ENCODE measurements around the gene DLL1. TPM values are rescaled to one million over a fixed set of nuclear protein-coding genes. Genes with fewer than 3 reads are reported as not detected.

DLL1 gene
- total and polyA plus RNA-seq, 9 of the 15 experiments (the other 6 are each of a cell fraction or from before 2014, with no cell fraction given), result not detected

DNA sequence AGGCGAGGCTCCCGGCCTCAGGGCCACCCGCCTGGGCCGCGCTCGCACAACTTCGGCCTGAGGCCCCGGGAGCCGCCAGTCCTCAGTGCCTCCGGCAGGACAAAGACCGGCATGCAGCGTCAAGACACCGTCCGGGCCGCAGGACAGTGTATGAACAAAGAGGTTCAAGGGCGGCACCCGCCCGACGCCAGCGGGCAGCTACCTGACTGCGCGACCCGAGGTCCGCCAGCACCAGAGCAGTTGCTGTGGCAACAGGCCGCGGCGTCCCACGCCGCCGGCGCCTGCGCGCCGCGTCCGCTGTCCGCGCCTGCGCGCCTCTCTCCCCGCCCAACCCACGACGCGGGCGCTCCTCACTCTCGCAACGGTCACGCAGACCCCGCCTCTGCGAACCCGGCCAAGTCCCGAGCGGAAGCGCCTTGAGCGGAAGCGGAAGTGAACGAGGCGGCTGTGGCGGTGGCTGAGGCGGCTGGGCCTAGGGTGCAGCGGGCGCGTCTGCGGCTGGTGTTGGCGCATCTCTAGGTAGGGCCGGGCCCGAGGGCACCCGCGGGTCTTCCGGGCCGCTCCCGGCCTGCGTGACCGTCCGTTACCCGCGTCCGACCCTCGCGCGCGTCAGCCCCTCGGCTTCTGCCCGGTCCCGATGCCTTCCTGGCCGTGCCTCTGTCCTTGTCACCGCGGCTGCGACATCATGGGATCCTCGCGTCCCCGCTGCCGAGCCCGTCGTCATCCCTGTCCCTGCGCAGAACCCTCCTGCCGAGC lies 15.6 kb upstream of the DLL1 start, which contains the start of gene FAM120B (continued):
- peak; percentile 62 to 92; a peak in 3 of 4 replicates for TF ChIP-seq ETV6 (IDR thresholded peaks at IDR 0.05; ENCODE audit: borderline replicate concordance in 1 of 2, low read depth in 2 of 2, low read length in 1 of 2)
- TF ChIP-seq ETV6 (CRISPR knock-in tag; IDR thresholded peaks at IDR 0.05; ENCODE audit: borderline replicate concordance), result peak; percentile 80; the same call in 1 of the 2 replicates
- TF ChIP-seq ZNF668 (CRISPR knock-in tag; IDR thresholded peaks at IDR 0.05), result no peak
- peak; percentile 96 for TF ChIP-seq SPI1 (IDR thresholded peaks at IDR 0.05; ENCODE audit: borderline replicate concordance, low read depth, low read length)
- TF ChIP-seq, protein P1, sequence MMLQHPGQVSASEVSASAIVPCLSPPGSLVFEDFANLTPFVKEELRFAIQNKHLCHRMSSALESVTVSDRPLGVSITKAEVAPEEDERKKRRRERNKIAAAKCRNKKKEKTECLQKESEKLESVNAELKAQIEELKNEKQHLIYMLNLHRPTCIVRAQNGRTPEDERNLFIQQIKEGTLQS (IDR thresholded peaks at IDR 0.05), result no peak
- TF ChIP-seq, protein P1 (CRISPR knock-in tag; conservative IDR thresholded peaks at IDR 0.05), result no peak
- TF ChIP-seq FOXA1 (IDR thresholded peaks at IDR 0.05; ENCODE audit: borderline replicate concordance), result no peak
- TF ChIP-seq SRSF3 (IDR thresholded peaks at IDR 0.05; ENCODE audit: insufficient read depth, low read length), result no peak
- peak; percentile 99 for TF ChIP-seq PHF20 (IDR thresholded peaks at IDR 0.05; ENCODE audit: partially characterized antibody)
- no peak for TF ChIP-seq ILK (tag; IDR thresholded peaks at IDR 0.05; ENCODE audit: borderline replicate concordance, low read depth)
- TF ChIP-seq ZSCAN29 (IDR thresholded peaks at IDR 0.05), result no peak
- peak; percentile 14; the same call in 1 of the 2 replicates for TF ChIP-seq ZNF12 (CRISPR knock-in tag; IDR thresholded peaks at IDR 0.05)
- TF ChIP-seq ZNF274 (IDR thresholded peaks at IDR 0.05; ENCODE audit: borderline replicate concordance, low read depth, low read length), result no peak
- TF ChIP-seq MAFK (IDR thresholded peaks at IDR 0.05; ENCODE audit: low read length), result no peak
- TF ChIP-seq MTA2 (IDR thresholded peaks at IDR 0.05; ENCODE audit: low read depth), result no peak
- TF ChIP-seq, protein P2, sequence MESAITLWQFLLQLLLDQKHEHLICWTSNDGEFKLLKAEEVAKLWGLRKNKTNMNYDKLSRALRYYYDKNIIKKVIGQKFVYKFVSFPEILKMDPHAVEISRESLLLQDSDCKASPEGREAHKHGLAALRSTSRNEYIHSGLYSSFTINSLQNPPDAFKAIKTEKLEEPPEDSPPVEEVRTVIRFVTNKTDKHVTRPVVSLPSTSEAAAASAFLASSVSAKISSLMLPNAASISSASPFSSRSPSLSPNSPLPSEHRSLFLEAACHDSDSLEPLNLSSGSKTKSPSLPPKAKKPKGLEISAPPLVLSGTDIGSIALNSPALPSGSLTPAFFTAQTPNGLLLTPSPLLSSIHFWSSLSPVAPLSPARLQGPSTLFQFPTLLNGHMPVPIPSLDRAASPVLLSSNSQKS (CRISPR knock-in tag; IDR thresholded peaks at IDR 0.05), result no peak
- TF ChIP-seq MCM3 (IDR thresholded peaks at IDR 0.05), result no peak
- TF ChIP-seq GABPB2 (CRISPR knock-in tag; conservative IDR thresholded peaks at IDR 0.05), result no peak
- TF ChIP-seq, protein P3, sequence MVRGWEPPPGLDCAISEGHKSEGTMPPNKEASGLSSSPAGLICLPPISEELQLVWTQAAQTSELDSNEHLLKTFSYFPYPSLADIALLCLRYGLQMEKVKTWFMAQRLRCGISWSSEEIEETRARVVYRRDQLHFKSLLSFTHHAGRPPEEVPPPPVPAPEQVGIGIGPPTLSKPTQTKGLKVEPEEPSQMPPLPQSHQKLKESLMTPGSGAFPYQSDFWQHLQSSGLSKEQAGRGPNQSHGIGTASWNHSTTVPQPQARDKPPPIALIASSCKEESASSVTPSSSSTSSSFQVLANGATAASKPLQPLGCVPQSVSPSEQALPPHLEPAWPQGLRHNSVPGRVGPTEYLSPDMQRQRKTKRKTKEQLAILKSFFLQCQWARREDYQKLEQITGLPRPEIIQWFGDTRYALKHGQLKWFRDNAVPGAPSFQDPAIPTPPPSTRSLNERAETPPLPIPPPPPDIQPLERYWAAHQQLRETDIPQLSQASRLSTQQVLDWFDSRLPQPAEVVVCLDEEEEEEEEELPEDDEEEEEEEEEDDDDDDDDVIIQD (CRISPR knock-in tag; IDR thresholded peaks at IDR 0.05), result no peak
- TF ChIP-seq, protein P4, sequence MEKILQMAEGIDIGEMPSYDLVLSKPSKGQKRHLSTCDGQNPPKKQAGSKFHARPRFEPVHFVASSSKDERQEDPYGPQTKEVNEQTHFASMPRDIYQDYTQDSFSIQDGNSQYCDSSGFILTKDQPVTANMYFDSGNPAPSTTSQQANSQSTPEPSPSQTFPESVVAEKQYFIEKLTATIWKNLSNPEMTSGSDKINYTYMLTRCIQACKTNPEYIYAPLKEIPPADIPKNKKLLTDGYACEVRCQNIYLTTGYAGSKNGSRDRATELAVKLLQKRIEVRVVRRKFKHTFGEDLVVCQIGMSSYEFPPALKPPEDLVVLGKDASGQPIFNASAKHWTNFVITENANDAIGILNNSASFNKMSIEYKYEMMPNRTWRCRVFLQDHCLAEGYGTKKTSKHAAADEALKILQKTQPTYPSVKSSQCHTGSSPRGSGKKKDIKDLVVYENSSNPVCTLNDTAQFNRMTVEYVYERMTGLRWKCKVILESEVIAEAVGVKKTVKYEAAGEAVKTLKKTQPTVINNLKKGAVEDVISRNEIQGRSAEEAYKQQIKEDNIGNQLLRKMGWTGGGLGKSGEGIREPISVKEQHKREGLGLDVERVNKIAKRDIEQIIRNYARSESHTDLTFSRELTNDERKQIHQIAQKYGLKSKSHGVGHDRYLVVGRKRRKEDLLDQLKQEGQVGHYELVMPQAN (IDR thresholded peaks at IDR 0.05; ENCODE audit: borderline replicate concordance), result peak; percentile 83
- TF ChIP-seq FUS (optimal IDR thresholded peaks at IDR 0.05; ENCODE audit: low read depth, low read length), result no peak
- no peak for TF ChIP-seq NFRKB (IDR thresholded peaks at IDR 0.05; ENCODE audit: low read depth)
- no peak for TF ChIP-seq CBX8 (IDR thresholded peaks at IDR 0.05; ENCODE audit: borderline replicate concordance, extremely low read depth, low read depth, low read length, poor library complexity, severe bottlenecking)
- TF ChIP-seq BRF1 (IDR thresholded peaks at IDR 0.05; ENCODE audit: borderline replicate concordance, extremely low read depth, insufficient read length), result no peak
